GM23338 (cell line): ENCODE results near the gene EXOC6B. TPM values are rescaled to one million over a fixed set of nuclear protein-coding genes. Genes with fewer than 3 reads are reported as not detected.

Source experiments
- ATAC-seq: fragments of 200-7000 bp; cut with Tn5 transposase; 3 replicates; pipeline ENCODE4 v1.9.1; 2020
- DNase-seq: peaks from one replicate; pipeline ENCODE4 v3.0.0-alpha.2; 2015; ENCODE audit warnings: low spot score
- H2AFZ ChIP-seq: fragments of 200-600 bp; sonication (generic); 2 replicates; pipeline ENCODE4 v1.8.0; 2016; ENCODE audit warnings: antibody characterized with exemption, mild to moderate bottlenecking, moderate library complexity
- H3F3A ChIP-seq: fragments of 200-600 bp; sonication (generic); replicated peaks from 2 replicates; pipeline ENCODE4 v1.8.0; 2017; ENCODE audit warnings: antibody characterized with exemption, mixed run types, low read depth
- H3K27ac ChIP-seq: fragments of 200-600 bp; sonication (generic); 2 replicates; pipeline ENCODE4 v1.6.1; 2016; ENCODE audit warnings: low read depth
- H3K27me3 ChIP-seq: fragments of 200-600 bp; sonication (generic); 2 replicates; pipeline ENCODE4 v1.8.0; 2016; ENCODE audit warnings: mild to moderate bottlenecking, mixed run types, moderate library complexity; ENCODE audit not compliant: insufficient read depth
- H3K36me3 ChIP-seq: fragments of 200-600 bp; sonication (generic); 2 replicates; pipeline ENCODE4 v1.8.0; 2016; ENCODE audit warnings: mild to moderate bottlenecking; ENCODE audit not compliant: insufficient read depth
- H3K4me1 ChIP-seq: fragments of 200-600 bp; sonication (generic); 2 replicates; pipeline ENCODE4 v1.8.0; 2016; ENCODE audit warnings: mild to moderate bottlenecking, moderate library complexity; ENCODE audit not compliant: insufficient read depth
- H3K4me2 ChIP-seq: fragments of 200-600 bp; sonication (generic); 2 replicates; pipeline ENCODE4 v1.7.1; 2017; ENCODE audit warnings: mixed run types
- H3K4me3 ChIP-seq: fragments of 200-600 bp; sonication (generic); 2 replicates; pipeline ENCODE4 v1.6.1; 2016; ENCODE audit warnings: mixed run types
- H3K79me2 ChIP-seq: fragments of 200-600 bp; sonication (generic); replicated peaks from 2 replicates; pipeline ENCODE4 v1.8.0; 2017; ENCODE audit warnings: mild to moderate bottlenecking; ENCODE audit not compliant: insufficient read depth
- H3K9me2 ChIP-seq: fragments of 200-600 bp; sonication (generic); 2 replicates; pipeline ENCODE4 v1.8.0; 2017; ENCODE audit not compliant: insufficient read depth
- H4K20me1 ChIP-seq: fragments of 200-600 bp; sonication (generic); replicated peaks from 2 replicates; pipeline ENCODE4 v1.8.0; 2017; ENCODE audit warnings: mild to moderate bottlenecking; ENCODE audit not compliant: insufficient read depth
- H3K27ac Mint-ChIP-seq: 2 replicates; pipeline ENCODE4 v1.8.0; 2020; ENCODE audit warnings: inconsistent platforms, mild to moderate bottlenecking, moderate library complexity, mixed read lengths
- H3K27me3 Mint-ChIP-seq: 3 replicates; pipeline ENCODE4 v1.8.0; 2022; ENCODE audit warnings: low read depth, mild to moderate bottlenecking, moderate library complexity, mixed read lengths, inconsistent platforms; ENCODE audit not compliant: insufficient read depth, poor library complexity
- H3K36me3 Mint-ChIP-seq: 3 replicates; pipeline ENCODE4 v1.8.0; 2021; ENCODE audit warnings: low read depth, mild to moderate bottlenecking, inconsistent platforms, moderate library complexity, mixed read lengths
- H3K4me1 Mint-ChIP-seq: 3 replicates; pipeline ENCODE4 v1.8.0; 2020; ENCODE audit warnings: mild to moderate bottlenecking, inconsistent platforms, mixed read lengths
- H3K4me3 Mint-ChIP-seq: 3 replicates; pipeline ENCODE4 v1.8.0; 2021; ENCODE audit warnings: moderate library complexity, mild to moderate bottlenecking, inconsistent platforms, mixed read lengths
- H3K9me3 Mint-ChIP-seq: 3 replicates; pipeline ENCODE4 v1.8.0; 2020; ENCODE audit warnings: moderate library complexity, mild to moderate bottlenecking, inconsistent platforms, mixed read lengths
- CREB1 ChIP-seq: fragments of 250-450 bp; sonication (Bioruptor Pico); IDR thresholded peaks from 2 replicates; pipeline ENCODE4 v1.5.0; 2020; ENCODE audit warnings: low read depth, mild to moderate bottlenecking, moderate library complexity
- CTCF ChIP-seq, 2 experiments: fragments of 200-600 bp in 1 of 2; sonication (generic) in 1 of 2; conservative IDR thresholded peaks; 2 replicates each; pipeline versions ENCODE4 v1.5.1 to v1.6.1; 2016 to 2017; ENCODE audit warnings: antibody characterized with exemption in 2 of 2, low read depth in 2 of 2, mild to moderate bottlenecking in 2 of 2, moderate library complexity in 1 of 2
- ETS1 ChIP-seq: IDR thresholded peaks from 2 replicates; pipeline ENCODE4 v1.6.1; 2016; ENCODE audit warnings: antibody characterized with exemption
- EZH2 ChIP-seq: fragments of 200-600 bp; sonication (generic); IDR thresholded peaks from one replicate; pipeline ENCODE4 v1.8.0; 2017; ENCODE audit warnings: antibody characterized with exemption, mild to moderate bottlenecking, low read depth; ENCODE audit not compliant: unreplicated experiment
- EZH2phosphoT487 ChIP-seq: fragments of 200-600 bp; sonication (generic); IDR thresholded peaks from one replicate; pipeline ENCODE4 v1.8.1; 2018; ENCODE audit warnings: antibody characterized with exemption; ENCODE audit not compliant: unreplicated experiment
- JUNB ChIP-seq: IDR thresholded peaks from one replicate; pipeline ENCODE4 v1.6.1; 2016; ENCODE audit warnings: antibody characterized with exemption; ENCODE audit not compliant: unreplicated experiment
- POLR2AphosphoS5 ChIP-seq: IDR thresholded peaks from 2 replicates; pipeline ENCODE4 v1.6.1; 2016; ENCODE audit warnings: antibody characterized with exemption, low read depth
- REST ChIP-seq: IDR thresholded peaks from one replicate; pipeline ENCODE4 v1.6.1; 2018; ENCODE audit warnings: antibody characterized with exemption; ENCODE audit not compliant: unreplicated experiment
- STAT1 ChIP-seq: IDR thresholded peaks from one replicate; pipeline ENCODE4 v1.6.1; 2016; ENCODE audit warnings: antibody characterized with exemption; ENCODE audit not compliant: unreplicated experiment
- ZNF114 ChIP-seq: fragments of 250-450 bp; sonication (Bioruptor Pico); IDR thresholded peaks from 2 replicates; pipeline ENCODE4 v1.5.0; 2020; ENCODE audit warnings: mild to moderate bottlenecking, moderate library complexity
- ZNF331 ChIP-seq: fragments of 250-450 bp; sonication (Bioruptor Pico); IDR thresholded peaks from 2 replicates; pipeline ENCODE4 v1.5.0; 2020; ENCODE audit warnings: low read depth, mild to moderate bottlenecking, moderate library complexity
- polyA plus RNA-seq: library from polyadenylated mRNA; unstranded; fragments of >200 nt; fragmentation: Nextera tagmentation; extraction: Ambion mirVana; gene quantifications from 2 replicates; pipeline ENCODE4 v1.2.1, GENCODE V29; 2016
- total RNA-seq: library from RNA; depleted of rRNA; stranded (reverse); fragments of >200 nt; shearing (Covaris generic); gene quantifications from 2 replicates; pipeline ENCODE4 v1.2.3, GENCODE V29; 2014

The EXOC6B gene
- total and polyA plus RNA-seq, 2 experiments from 2014 or later, result 7.2 to 45.9 TPM

- TF ChIP-seq REST, result no peak
- no peak for TF ChIP-seq ZNF114
Measured at GRCh38 chr2:72413716-72414115, 412.1 kb downstream of the EXOC6B start (continued).

- H3K36me3 Mint-ChIP-seq, result no peaks in the 10 kb centered on the region
- Histone ChIP-seq H3K36me3 (no peaks in the 10 kb centered on the region), H3K79me2 (no peaks in the 10 kb centered on the region), H3K4me2 (no peak overlapping the region), H3K27me3 (no peaks in the 10 kb centered on the region), H3K9me2 (no peaks in the 10 kb centered on the region), H3K27ac (no peak overlapping the region), H3F3A (no peaks in the 10 kb centered on the region), H3K4me3 (no peak overlapping the region), H4K20me1 (no peaks in the 10 kb centered on the region), H2AFZ (no peak overlapping the region), H3K4me1 (0 out of 2 replicates have a peak, but pooled peaks cover 4% of the 10 kb centered on the region)
- H3K27me3 Mint-ChIP-seq, result peaks cover 2% of the 10 kb centered on the region
- H3K4me1 Mint-ChIP-seq, result no peaks in the 10 kb centered on the region
- H3K27ac Mint-ChIP-seq, result no peak overlapping the region
- DNase-seq (no peak), ATAC-seq (no peak)
- TF ChIP-seq EZH2phosphoT487 (no peak), ZNF331 (CRISPR knock-in tag) (no peak), STAT1 (no peak), JUNB (no peak), CREB1 (CRISPR knock-in tag) (no peak), EZH2 (no peak), POLR2AphosphoS5 (no peak), ETS1 (no peak)
- H3K4me3 Mint-ChIP-seq, result no peak overlapping the region
- peaks cover 3% of the 10 kb centered on the region; the same call in 2 of the 3 replicates for H3K9me3 Mint-ChIP-seq
Measured at GRCh38 chr2:72412214-72412613, 413.6 kb downstream of the EXOC6B start.

- no peak overlapping the region for H3K4me3 ChIP-seq
- no peaks in the 10 kb centered on the region for H3K79me2 ChIP-seq
- no peak for DNase-seq
- no peak overlapping the region for H3K27ac Mint-ChIP-seq
- H3K4me1 Mint-ChIP-seq, result 0 out of 3 replicates have a peak, but pooled peaks cover 2% of the 10 kb centered on the region
- ATAC-seq, result no peak
- H3K36me3 ChIP-seq, result no peaks in the 10 kb centered on the region
- H3K27me3 Mint-ChIP-seq, result peaks cover 2% of the 10 kb centered on the region
- H2AFZ ChIP-seq, result no peak overlapping the region
- H3K27me3 ChIP-seq, result no peaks in the 10 kb centered on the region
- H3K27ac ChIP-seq, result no peak overlapping the region
- H3K36me3 Mint-ChIP-seq, result peaks cover 21% of the 10 kb centered on the region
- no peak overlapping the region for H3K4me3 Mint-ChIP-seq
- no peaks in the 10 kb centered on the region for H4K20me1 ChIP-seq
- H3K4me2 ChIP-seq, result no peak overlapping the region
- H3F3A ChIP-seq, result no peaks in the 10 kb centered on the region
- no peaks in the 10 kb centered on the region for H3K4me1 ChIP-seq
- H3K9me2 ChIP-seq, result no peaks in the 10 kb centered on the region
- H3K9me3 Mint-ChIP-seq, result peaks cover 34% of the 10 kb centered on the region
- TF ChIP-seq STAT1, result no peak
- TF ChIP-seq CTCF (conservative IDR thresholded peaks at IDR 0.05; ENCODE audit: low read depth in 2 of 2), result no peak
- no peak for TF ChIP-seq CREB1 (CRISPR knock-in tag)
- TF ChIP-seq ZNF331 (CRISPR knock-in tag), result no peak
- no peak for TF ChIP-seq ZNF114
- no peak for TF ChIP-seq EZH2
- no peak for TF ChIP-seq ETS1
- no peak for TF ChIP-seq POLR2AphosphoS5
Measured at GRCh38 chr2:72399879-72400278, 426.0 kb downstream of the EXOC6B start.
